GM18858 (cell line): ENCODE measurements around the gene APC.
"Not testable (repeated sequence)": the region's sequence is repeated elsewhere in the genome, so short reads cannot be mapped to it uniquely, and the experiment has no call there.

Source experiments
- ATAC-seq: cut with Tn5 transposase; IDR thresholded peaks from one replicate; pipeline ENCODE4 v1.9.1; 2021; ENCODE audit not compliant: unreplicated experiment

APC gene

GRCh38 chr5:112848116-112848811 lies 110.6 kb downstream of the APC start:
- ATAC-seq: peak; percentile 100

GRCh38 chr5:112849912-112850311 lies 112.2 kb downstream of the APC start:
- no peak for ATAC-seq

- ATAC-seq: no peak
Measured at GRCh38 chr5:112854651-112855050, 117.0 kb downstream of the APC start.

GRCh38 chr5:112857866-112858265 lies 120.2 kb downstream of the APC start:
- no peak for ATAC-seq

- not testable (repeated sequence) for ATAC-seq
Measured at GRCh38 chr5:112860571-112860928, 122.9 kb downstream of the APC start.

- peak; percentile 98 for ATAC-seq
Measured at GRCh38 chr5:112860929-112861637, 123.4 kb downstream of the APC start, which contains the start of gene SRP19. Gene SRP19, plus strand, starts transcription at chr5:112861287. Its CDS starts 90 bp downstream, at chr5:112861377.

GRCh38 chr5:112861638-112861985 lies 123.9 kb downstream of the APC start:
- ATAC-seq: no peak

GRCh38 chr5:112862085-112862484 lies 124.4 kb downstream of the APC start:
- no peak for ATAC-seq

GRCh38 chr5:112863549-112863948 lies 125.9 kb downstream of the APC start:
- ATAC-seq: no peak

- ATAC-seq: no peak
Measured at GRCh38 chr5:112865128-112865527, 127.4 kb downstream of the APC start.

- ATAC-seq: no peak
Measured at GRCh38 chr5:112866739-112867138, 129.1 kb downstream of the APC start.

GRCh38 chr5:112867411-112867810 lies 129.7 kb downstream of the APC start:
- ATAC-seq: no peak

- ATAC-seq: peak; percentile 87
Measured at GRCh38 chr5:112869948-112870347, 132.3 kb downstream of the APC start.

- no peak for ATAC-seq
Measured at GRCh38 chr5:112870966-112871365, 133.3 kb downstream of the APC start.

GRCh38 chr5:112876362-112876761 lies 138.7 kb downstream of the APC start:
- ATAC-seq: no peak

- no peak for ATAC-seq
Measured at GRCh38 chr5:112878101-112878500, 140.4 kb downstream of the APC start.

GRCh38 chr5:112878760-112879159 lies 141.1 kb downstream of the APC start:
- ATAC-seq: peak; percentile 53

- no peak for ATAC-seq
Measured at GRCh38 chr5:112880219-112880964, 142.7 kb downstream of the APC start.

GRCh38 chr5:112883192-112883591 lies 145.5 kb downstream of the APC start:
- no peak for ATAC-seq

GRCh38 chr5:112885001-112885400 lies 147.3 kb downstream of the APC start:
- no peak for ATAC-seq

- ATAC-seq: no peak
Measured at GRCh38 chr5:112886975-112887374, 149.3 kb downstream of the APC start.

GRCh38 chr5:112892066-112892465 lies 154.4 kb downstream of the APC start:
- not testable (repeated sequence) for ATAC-seq
